ENCODE data around the gene ATP6V0A1.

GRCh38 chr17:42518755-42519545 is 60.3 kb downstream of the ATP6V0A1 start:
- no peak for TF ChIP-seq CTCF (conservative IDR thresholded peaks at IDR 0.05 in 1 of 2, IDR thresholded peaks at IDR 0.05 in 1 of 2; ENCODE audit: extremely low read depth in 1 of 2, insufficient read depth in 1 of 2, low read depth in 1 of 2, low read length in 2 of 2)
- TF ChIP-seq EZH2 (IDR thresholded peaks at IDR 0.05; ENCODE audit: borderline replicate concordance, low read length), result no peak
